HG03135 (cell line): ENCODE measurements around the gene PLCL2.

ENCODE experiments used
- ATAC-seq: cut with Tn5 transposase; IDR thresholded peaks from one replicate; pipeline ENCODE4 v1.9.1; 2021; ENCODE audit warnings: mild to moderate bottlenecking, moderate library complexity; ENCODE audit not compliant: unreplicated experiment

The PLCL2 gene

DNA sequence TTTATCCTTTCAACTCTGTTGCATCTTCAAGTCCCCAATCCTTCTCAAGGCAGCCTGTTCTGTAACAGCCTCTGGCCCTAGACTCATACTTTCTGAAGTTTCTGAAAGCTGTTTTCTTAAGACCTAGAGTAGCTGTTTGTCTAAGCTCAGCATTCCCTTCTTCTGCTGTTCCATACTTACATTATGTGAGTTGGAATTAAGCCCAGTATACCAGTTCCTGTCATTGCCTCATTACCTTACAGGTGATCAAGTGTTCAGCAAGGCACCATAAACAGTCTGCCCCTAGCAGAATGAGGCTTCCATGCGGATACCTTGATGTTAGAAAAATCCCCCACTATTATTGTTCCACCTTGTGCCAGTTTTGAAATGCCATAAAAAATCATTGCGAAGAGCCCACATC lies 180.6 kb downstream of the PLCL2 start:
- no peak for ATAC-seq

DNA sequence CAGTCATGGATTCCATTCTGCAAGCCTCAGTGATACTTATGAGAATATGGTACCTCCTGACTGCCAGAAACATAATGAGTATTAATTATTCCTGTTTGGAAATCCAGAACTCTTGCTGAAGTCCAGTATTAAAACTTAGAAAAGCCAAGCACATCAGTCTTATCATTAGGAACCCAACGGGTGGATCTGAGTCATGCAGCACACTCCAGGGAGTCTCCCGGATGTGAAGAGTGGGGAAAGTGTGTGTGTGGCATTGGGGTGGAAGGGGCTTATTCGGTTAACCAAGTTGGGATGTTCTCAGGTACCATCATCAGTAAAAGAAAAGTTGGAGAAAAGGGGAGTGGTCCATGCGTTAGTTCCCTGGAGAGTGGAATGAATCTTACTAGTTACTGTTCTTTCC lies 181.1 kb downstream of the PLCL2 start:
- ATAC-seq = no peak

DNA sequence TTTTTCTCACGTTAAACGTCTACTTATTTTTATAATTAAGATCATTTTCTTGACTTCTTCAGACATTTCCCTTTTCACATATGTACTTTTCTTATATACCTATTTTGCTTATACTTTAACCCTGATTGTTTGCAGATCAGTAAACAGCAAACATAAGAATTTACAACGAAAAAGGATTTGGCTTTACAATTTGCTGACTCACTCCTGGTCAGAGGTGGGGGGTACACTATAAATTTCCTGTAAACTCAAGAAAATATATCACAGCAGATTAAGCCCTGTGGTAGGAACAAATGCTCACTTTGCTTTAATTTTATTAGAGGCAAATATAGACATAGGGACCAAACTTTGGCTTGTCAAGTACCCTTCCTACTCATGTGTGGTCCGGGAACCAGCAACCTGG lies 185.0 kb downstream of the PLCL2 start:
- no peak for ATAC-seq

DNA sequence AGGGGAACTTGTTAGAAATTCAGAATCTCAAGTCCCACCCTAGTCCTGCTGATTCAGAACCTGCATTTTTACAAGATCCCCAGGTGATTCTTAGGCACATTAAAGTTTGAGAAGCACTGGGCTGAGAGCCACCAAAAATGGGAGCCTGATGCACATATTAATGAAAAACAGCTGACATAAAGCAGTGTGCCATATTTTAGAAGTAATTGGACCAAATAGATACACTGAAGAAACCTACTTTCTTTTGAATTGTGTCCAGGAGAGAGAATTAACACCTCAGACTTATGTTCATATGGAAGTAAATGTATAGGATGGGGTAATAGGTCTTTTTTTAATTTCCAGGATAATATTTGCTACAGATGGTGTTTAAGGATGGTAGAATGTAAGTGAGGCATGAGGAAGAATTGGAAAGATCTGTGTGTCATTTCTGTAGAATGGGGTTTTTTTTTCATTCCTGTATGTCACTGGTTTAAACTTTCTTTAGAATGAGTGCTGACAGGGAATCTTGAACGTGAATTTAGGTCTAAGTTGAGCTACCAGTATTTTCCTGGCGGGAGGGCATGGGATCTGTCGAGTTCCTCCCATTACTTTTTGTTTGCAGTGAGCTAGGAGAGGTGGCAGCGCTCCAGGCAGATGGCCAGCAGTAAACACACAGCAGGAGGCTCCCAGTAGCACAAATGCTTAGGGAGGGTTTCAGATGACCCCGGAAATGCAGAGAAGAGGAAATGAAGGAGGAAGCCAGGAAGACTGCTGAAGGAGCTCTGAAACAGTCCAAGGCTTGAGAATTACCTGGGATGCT lies 185.6 kb downstream of the PLCL2 start:
- ATAC-seq = no peak

DNA sequence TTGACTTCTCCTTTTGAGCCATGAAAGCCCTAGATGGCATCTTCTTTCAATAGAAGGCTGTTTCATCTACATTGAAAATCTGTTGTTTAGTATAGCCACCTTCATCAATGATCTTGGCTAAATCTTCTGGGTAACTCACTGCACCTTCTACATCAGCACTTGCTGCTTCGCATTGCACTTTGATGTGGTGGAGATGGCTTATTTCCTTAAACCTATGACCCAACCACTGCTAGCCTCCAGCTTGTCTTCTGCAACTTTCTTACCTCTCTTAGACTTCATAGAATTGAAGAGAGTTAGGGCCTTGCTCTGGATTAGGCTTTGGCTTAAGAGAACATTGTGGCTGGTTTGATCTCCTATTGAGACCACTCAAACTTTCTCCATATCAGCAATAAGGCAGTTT lies 189.8 kb downstream of the PLCL2 start:
- no peak for ATAC-seq

DNA sequence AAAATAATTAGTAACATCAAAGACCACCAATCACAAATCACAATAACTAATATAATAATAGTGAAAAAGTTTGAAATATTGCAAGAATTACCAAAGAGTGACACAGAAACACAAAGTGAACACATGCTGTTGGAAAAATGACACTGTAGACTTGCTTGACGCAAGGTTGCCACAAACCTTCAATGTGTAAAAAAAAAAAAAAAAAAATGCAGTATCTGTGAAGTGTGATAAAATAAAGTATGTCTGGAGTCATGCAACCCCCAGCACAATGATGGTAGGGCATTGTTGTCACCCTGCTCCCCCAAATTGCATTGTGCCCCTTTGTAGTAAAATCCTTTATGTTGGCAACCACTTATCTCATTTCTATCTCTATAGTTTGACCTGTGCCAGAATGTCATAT lies 190.6 kb downstream of the PLCL2 start:
- ATAC-seq = no peak

DNA sequence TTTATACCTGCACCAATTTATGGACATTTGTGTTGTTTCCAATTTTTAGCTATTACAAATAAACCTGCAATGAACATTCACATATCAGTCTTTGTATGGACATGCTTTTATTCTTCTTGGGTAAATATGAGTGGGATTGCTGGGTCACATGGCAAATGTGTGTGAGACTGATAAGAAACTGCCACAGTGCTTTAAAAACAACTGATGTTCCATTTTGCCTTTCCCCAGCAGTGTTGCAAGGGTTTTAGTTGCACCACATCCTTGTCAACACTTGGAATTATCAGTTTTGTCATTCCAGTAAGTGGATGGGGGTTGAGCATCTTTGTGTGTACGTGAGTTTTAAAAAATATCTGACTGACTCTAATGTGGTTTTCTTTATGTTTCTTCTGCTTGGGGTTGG lies 191.2 kb downstream of the PLCL2 start:
- no peak for ATAC-seq

DNA sequence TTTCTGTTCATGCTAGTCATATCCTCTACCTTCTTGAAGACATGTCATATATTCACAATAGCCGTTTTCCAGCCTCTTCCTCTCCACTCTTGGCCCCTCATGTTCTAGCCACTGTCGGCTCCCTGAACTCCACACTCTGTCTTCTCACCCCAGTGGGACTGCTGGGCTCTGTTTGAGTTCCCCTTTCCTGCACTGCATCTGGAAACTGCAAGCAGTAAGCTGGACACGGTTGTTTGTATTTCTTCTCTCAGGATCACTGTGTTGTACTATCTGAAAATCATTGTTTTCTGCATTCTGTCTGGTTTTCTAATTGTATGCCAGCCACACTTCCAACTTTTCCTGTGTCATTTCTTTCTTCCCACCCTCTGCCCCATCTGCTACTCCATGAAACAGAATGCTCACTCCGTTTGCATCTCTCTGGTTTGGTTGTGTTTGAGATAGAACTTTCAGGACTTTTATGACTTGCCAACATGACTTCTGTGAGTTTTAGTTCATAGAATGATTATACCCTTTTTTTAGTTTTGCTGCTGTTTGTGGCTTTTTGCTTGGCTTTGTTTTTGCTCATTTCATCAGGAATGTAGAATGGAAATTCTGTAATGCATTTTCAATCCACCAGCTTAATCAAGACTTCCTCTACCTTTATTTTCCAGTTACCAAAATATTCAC lies 192.3 kb downstream of the PLCL2 start:
- ATAC-seq = no peak

DNA sequence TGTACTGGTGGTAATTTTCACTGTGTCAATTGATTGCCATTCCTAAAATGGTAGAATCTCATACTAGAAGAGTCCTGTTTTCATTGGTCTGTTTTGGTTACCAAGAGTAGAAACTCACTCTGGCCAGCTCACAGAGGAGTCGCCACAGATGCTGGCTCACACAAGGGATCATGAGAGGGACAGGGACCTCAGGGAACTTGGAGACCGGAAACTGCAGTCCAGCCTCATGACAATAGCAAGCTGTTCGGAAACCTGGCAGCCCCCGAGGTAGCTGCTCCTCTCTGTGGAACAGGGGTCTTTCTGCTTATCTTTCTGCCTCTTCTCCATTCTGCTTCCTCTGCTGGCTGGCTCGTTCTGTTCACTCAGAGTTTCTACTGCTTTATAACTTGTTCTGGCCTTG lies 192.9 kb downstream of the PLCL2 start:
- ATAC-seq = no peak

DNA sequence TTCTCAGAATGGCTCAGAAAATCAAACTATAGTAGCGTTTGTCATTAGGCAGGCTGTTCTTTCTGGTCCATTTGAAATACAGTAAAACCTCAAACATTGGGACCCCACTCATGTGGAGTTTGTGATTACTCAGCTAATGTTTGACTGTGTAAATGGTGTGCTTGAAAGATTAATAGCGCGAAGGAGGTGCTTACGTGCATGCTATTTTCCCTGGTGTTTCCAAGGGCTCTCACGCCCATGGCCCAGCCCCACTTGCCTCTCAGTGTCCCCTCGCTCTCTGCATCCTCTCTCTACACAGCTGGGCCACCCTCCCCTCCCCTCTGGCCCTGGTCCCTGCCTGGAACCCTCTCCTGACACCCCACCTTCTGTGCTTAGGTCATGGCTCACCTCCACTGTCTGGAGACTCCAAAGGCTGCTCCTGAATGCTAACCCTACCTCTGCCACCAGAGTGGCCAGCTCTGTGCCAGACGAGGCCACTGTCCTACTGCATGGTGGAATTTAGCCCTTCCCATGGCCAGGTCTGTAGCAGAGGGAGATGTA lies 194.2 kb downstream of the PLCL2 start:
- no peak for ATAC-seq

DNA sequence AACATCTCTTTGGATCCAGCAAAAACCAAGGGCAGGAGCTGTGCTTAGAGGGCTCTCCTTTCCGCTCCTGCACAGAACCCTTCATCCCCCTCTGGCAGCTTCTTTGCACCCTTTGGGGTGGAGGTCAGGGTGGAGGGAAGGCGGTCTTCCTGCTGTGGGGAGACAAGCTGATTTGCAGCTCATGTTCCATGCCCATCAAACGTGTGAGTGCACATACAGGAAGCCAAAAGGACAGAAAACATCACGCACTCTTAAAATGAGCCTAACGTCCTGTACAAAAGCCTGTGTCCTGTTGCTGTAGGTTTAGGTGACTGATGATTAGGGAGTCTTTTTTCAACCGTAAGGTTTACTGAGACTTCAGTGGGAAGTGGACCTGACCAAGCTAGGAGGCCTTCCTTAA lies 195.2 kb downstream of the PLCL2 start:
- no peak for ATAC-seq

DNA sequence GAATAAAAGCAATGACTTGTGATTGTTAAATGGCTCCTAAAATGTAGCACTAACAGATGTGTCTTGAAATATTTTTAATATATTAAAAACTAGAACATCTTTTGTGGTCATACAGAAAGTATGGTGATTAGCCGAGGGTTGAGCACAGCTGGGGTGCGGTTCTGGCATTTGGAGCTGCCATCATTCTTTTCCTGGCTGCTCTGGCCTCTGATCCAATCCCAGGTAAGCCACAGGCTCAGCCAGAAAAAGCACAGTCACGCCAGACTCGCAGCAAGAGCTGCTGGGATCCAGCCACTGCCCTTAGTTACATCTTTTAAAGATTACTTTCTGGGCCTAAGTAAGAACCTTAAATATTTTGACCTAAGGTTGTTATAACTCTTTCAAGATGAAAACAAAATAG lies 196.8 kb downstream of the PLCL2 start:
- no peak for ATAC-seq

DNA sequence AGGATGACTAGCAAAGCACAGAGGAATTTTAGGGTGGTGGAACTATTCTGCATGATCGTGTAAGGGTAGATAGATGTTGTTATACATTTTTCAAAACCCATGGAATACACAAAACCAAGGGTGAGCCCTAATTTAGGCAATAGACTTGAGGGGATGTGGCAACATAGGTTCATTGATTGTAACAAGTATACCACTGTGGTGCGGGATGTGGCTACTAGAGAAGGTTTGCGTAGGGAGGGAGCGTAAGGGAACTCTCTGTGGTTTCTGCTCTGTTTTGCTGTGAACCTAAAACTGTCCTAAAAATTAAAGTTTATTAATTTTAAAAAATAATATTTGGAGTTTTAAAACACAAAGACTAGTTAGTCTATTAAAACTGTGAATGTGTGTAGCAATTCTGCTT lies 202.8 kb downstream of the PLCL2 start:
- no peak for ATAC-seq

DNA sequence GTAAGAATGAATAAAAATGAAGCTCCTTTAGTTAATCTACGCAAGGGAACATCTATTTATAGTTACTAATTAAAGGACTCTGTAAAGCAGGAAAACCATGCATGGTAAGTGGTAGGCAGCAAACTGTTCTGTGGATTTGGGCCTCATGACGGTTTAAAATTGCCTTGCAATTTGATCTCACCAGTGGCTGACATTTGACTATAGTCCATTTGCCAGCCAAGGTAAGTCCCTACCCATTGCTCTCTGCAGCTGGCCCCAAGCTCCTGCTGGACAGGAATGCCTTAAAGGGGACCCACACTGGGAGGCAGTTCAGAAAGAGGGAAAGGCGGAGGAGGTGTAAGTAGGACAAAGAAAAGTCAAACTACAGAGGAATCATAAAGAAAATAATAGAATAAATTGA lies 203.3 kb downstream of the PLCL2 start:
- ATAC-seq = no peak

DNA sequence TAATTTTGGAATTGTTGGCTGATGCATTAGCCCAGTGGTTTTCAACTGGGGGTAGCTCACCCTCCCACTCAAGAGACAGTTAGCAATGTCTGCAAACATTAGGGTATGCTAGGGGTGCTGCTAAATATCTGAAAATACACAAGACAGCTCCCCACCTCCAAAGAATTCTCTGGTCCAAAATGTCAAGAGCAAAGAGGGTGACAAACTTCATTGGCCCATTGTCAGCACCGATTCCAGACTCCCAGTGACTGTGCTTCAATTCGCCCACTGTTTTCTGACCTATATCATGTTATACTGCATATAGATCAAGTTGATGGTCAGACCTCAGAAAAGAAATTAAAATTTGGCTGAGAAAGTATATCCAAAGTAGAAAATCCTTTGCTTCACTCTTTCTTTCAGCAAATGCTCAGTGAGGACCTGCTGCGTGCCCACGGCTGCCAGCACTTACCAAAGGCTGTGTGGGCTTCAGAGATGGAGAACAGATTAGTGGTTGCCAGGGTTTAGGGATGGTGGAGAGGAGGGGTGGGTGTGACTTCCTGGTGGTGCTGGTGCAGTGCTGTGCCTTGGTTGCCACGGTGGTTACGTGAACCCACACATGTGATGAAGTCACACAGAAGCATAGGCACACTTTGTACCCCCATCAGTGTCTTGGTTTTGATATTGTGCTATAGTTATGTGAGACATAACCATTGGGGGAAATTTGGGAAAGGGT lies 204.0 kb downstream of the PLCL2 start:
- no peak for ATAC-seq

DNA sequence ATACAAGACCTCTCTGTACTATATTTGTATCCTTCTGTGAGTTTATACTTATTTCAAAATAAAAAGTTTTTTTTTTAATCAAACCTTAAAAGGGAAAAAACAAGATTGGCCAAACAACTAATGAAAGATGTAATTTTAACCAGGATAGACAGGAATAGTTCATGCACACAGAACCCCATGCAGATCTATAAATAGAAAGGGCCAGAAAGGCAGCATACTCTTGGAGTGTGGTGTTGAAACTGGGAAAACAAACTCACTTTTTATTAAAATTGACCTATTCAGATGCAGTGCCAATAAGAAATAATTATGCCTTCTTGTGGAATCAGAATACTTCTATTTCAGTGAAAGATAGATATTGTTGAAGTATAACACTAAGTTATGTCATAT lies 204.6 kb downstream of the PLCL2 start:
- ATAC-seq = no peak

DNA sequence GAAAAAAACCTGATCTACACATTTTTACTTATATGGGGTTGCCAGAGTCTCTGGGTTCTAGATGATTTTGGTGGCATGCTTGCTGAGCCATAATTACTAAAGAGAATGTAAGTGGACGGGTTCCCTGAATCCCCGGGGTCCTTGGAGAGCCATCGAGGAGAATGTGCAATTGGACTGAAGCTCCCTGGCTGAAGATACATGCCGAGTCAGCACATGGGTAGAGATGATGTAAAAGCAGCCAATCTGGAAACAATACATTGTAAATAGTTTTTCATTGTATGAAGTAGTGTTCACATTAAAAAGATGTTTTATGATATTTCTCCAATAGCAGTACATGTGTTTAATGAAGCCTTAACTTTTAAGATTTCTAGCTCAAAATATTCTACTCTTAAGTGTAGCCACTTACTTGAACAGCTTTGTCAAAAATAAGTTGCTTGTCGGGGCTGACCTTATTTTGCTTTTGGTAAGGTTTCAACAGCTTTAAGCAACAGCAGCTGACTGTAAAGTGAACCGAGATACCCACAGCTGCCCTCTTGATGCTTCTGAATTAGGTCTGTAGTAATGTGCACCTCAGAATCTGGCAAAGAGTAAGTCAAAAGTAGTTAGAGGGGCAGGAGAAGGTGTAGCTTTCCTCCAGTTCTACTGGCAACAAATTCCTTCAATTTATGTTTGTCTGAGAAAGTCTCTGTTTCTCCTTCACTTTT lies 205.7 kb downstream of the PLCL2 start:
- ATAC-seq = no peak

DNA sequence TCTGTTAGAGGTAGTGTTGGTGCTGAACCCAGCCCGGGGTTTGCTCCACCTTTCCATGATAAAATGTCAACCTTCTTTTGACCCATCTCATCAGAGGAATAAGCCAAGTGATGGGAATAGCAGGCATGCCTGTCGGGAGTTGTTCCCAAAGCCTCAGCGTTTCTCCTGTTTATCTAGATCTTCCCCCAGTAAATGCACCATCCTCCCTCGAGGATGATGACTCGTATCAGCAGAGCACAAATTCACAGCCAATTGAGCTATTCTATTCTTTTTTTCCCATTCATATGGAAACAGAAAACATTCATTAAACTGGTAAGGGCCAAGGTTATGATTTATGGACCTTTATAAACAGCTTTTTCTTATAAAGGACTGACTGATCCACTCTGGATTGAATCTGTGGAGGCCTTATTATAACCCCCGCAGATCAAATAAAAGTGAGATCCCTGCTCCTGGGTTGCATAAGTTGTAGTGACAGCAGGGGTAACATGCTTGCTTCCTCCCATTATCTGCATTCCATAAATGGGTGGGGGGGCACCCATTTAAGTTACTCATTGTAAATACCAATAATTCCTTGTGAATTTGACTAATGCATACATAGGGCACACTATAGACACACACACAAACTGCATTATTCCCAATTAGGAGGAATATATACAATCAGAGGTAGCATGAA lies 207.3 kb downstream of the PLCL2 start:
- no peak for ATAC-seq

DNA sequence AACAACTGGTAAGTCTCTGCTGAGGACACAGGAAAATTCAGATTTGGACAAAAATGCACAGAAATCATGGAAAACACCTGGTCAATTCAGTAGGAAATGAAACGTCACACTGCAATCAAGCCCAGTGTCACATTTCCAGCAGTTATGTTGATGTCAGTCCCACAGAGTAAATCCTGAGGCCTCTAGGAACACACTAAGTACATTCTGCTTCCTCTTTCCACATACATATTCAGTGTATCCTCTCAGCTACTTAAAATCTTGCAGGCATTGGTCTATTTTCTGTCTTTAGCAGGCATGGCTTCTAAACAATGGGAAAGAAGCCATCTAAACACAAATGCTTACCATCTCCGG lies 207.8 kb downstream of the PLCL2 start:
- ATAC-seq = no peak

DNA sequence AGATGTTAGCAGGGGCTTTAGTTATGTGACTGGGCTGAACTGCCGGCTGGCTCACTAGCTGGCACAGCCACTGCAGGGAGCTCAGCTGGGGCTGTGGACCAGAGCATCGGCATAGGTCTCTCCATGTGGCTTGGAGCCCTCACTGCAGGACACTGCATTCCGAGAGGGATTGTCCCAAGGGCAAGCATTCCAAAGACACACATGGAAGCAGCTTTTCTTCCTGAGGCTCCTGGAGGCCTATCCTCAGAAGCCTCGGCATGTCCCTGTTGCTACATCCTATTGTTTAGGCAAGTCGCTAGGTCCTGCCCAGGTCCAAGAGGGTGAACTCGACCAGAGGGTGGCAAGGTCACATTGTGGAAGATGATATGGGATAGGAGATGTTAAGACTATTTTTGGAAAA lies 209.8 kb downstream of the PLCL2 start:
- no peak for ATAC-seq

DNA sequence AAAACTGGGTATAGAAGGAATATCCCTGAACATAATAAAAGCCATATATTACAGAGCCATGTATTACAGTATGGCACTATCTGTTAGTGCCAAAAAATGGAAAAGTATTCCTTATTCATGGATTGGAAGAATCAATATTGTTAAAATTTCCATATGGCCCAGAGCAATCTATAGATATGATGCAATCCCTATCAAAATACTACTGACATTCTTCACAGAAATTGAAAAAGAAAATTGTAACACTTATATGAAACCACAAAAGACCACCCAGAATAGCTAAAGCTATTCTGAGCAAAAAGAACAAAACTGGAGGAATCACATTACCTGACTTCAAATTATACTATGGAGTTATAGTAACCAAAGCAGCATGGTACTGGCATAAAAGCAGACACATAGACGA lies 218.8 kb downstream of the PLCL2 start:
- ATAC-seq = no peak
